CD4-positive, alpha-beta T cell treated with Interleukin-6 at 100 ng/mL for 8 hours (primary cell): ENCODE measurements around the gene IFRD2.
"Not testable (repeated sequence)": the region's sequence is repeated elsewhere in the genome, so short reads cannot be mapped to it uniquely, and the experiment has no call there.

Source experiments
- DNase-seq: peaks from one replicate; pipeline ENCODE4 v3.0.0-alpha.2; 2020; ENCODE audit warnings: mixed read lengths, low spot score

IFRD2 gene

GRCh38 chr3:50324351-50325112 lies 32.3 kb upstream of the IFRD2 start:
- peak; percentile 45 for DNase-seq

- no peak for DNase-seq
Observed at GRCh38 chr3:50323614-50324199, 31.5 kb upstream of the IFRD2 start.

- no peak for DNase-seq
Observed at GRCh38 chr3:50323092-50323600, 30.9 kb upstream of the IFRD2 start.

GRCh38 chr3:50322386-50323091 lies 30.3 kb upstream of the IFRD2 start, which contains the start of gene HYAL2:
HYAL2 (minus strand) TSS chr3:50322745; CDS start chr3:50320489, 2,256 bp downstream.
- no peak for DNase-seq

- no peak for DNase-seq
Observed at GRCh38 chr3:50322115-50322385, 29.8 kb upstream of the IFRD2 start.

GRCh38 chr3:50321336-50322114 lies 29.3 kb upstream of the IFRD2 start:
- DNase-seq, result peak; percentile 78

- peak; percentile 58 for DNase-seq
Observed at GRCh38 chr3:50320853-50321335, 28.7 kb upstream of the IFRD2 start.

GRCh38 chr3:50319894-50320625 lies 27.8 kb upstream of the IFRD2 start:
- no peak for DNase-seq

- DNase-seq, result no peak
Observed at GRCh38 chr3:50319181-50319893, 27.1 kb upstream of the IFRD2 start.

GRCh38 chr3:50318615-50319014 lies 26.4 kb upstream of the IFRD2 start:
- DNase-seq, result no peak

- no peak for DNase-seq
Observed at GRCh38 chr3:50318163-50318562, 25.9 kb upstream of the IFRD2 start.

- DNase-seq, result no peak
Observed at GRCh38 chr3:50317300-50317699, 25.1 kb upstream of the IFRD2 start.

- DNase-seq, result peak; percentile 70
Observed at GRCh38 chr3:50316657-50317242, 24.5 kb upstream of the IFRD2 start.

GRCh38 chr3:50314816-50315215 lies 22.6 kb upstream of the IFRD2 start:
- DNase-seq, result no peak

- no peak for DNase-seq
Observed at GRCh38 chr3:50314342-50314741, 22.1 kb upstream of the IFRD2 start.

GRCh38 chr3:50312041-50312440 lies 19.8 kb upstream of the IFRD2 start:
- not testable (repeated sequence) for DNase-seq

GRCh38 chr3:50304601-50305000 lies 12.4 kb upstream of the IFRD2 start:
- no peak for DNase-seq

GRCh38 chr3:50303013-50303815 lies 11.0 kb upstream of the IFRD2 start, which contains the start of gene HYAL1:
HYAL1 (minus strand) TSS chr3:50303574; CDS start chr3:50302956, 618 bp downstream.
- no peak for DNase-seq
